Measurements from ENCODE around the gene JAML. TPM values are rescaled to one million over a fixed set of nuclear protein-coding genes. Genes with fewer than 3 reads are reported as not detected.

Gene JAML
- total RNA-seq, 1 donor from 2014 or later = not detected

- no peak for DNase-seq (ENCODE audit: low read depth in 2 of 2)
These were observed 8.0 kb downstream of the JAML start for GRCh38 chr11:118216621-118217481.

- no peak for DNase-seq (ENCODE audit: low read depth in 2 of 2)
These were observed 9.0 kb downstream of the JAML start for GRCh38 chr11:118215765-118216164.

GRCh38 chr11:118215262-118215661 is 9.5 kb downstream of the JAML start:
- no peak for DNase-seq (ENCODE audit: low read depth in 2 of 2)

- no peak for DNase-seq (ENCODE audit: low read depth in 2 of 2)
These were observed 10.4 kb downstream of the JAML start for GRCh38 chr11:118214210-118214914.

GRCh38 chr11:118213781-118214180 is 11.0 kb downstream of the JAML start:
- DNase-seq (ENCODE audit: low read depth in 2 of 2) = no peak

- DNase-seq (ENCODE audit: low read depth in 2 of 2) = no peak
These were observed 11.6 kb downstream of the JAML start for GRCh38 chr11:118213201-118213600.

- no peak for DNase-seq (ENCODE audit: low read depth in 2 of 2)
These were observed 12.0 kb downstream of the JAML start for GRCh38 chr11:118212781-118213191.

GRCh38 chr11:118212131-118212725 is 12.6 kb downstream of the JAML start:
- no peak for DNase-seq (ENCODE audit: low read depth in 2 of 2)

GRCh38 chr11:118211006-118211405 is 13.8 kb downstream of the JAML start:
- peak in 1 of 2 donors; percentile 49 for DNase-seq (ENCODE audit: low read depth in 2 of 2)

- no peak for DNase-seq (ENCODE audit: low read depth in 2 of 2)
These were observed 14.5 kb downstream of the JAML start for GRCh38 chr11:118210323-118210722.

- DNase-seq (ENCODE audit: low read depth in 2 of 2) = no peak
These were observed 15.8 kb downstream of the JAML start for GRCh38 chr11:118209033-118209432.

- DNase-seq (ENCODE audit: low read depth in 2 of 2) = peak in 1 of 2 donors; percentile 65
These were observed 17.7 kb downstream of the JAML start for GRCh38 chr11:118207079-118207478.

- DNase-seq (ENCODE audit: low read depth in 2 of 2) = peak in 1 of 2 donors; percentile 23
These were observed 18.3 kb downstream of the JAML start for GRCh38 chr11:118206391-118207031.

GRCh38 chr11:118205606-118206378 is 19.0 kb downstream of the JAML start:
- DNase-seq (ENCODE audit: low read depth in 2 of 2) = no peak

- DNase-seq (ENCODE audit: low read depth in 2 of 2) = no peak
These were observed 22.0 kb downstream of the JAML start for GRCh38 chr11:118202599-118203422.

- DNase-seq (ENCODE audit: low read depth in 2 of 2) = no peak
These were observed 22.8 kb downstream of the JAML start for GRCh38 chr11:118201966-118202365.

GRCh38 chr11:118200901-118201680 is 23.7 kb downstream of the JAML start:
- DNase-seq (ENCODE audit: low read depth in 2 of 2) = no peak

- no peak for DNase-seq (ENCODE audit: low read depth in 2 of 2)
These were observed 24.3 kb downstream of the JAML start for GRCh38 chr11:118200497-118200896.

- DNase-seq (ENCODE audit: low read depth in 2 of 2) = no peak
These were observed 25.7 kb downstream of the JAML start for GRCh38 chr11:118199135-118199534.
